ENCODE results near the gene APLF. TPM values are rescaled to one million over a fixed set of nuclear protein-coding genes. Genes with fewer than 3 reads are reported as not detected.

Gene APLF
- total and polyA plus RNA-seq, 2 of the 8 experiments (the other 6 are each of a cell fraction or from before 2014, with no cell fraction given) = 4.4 to 7.3 TPM

DNA sequence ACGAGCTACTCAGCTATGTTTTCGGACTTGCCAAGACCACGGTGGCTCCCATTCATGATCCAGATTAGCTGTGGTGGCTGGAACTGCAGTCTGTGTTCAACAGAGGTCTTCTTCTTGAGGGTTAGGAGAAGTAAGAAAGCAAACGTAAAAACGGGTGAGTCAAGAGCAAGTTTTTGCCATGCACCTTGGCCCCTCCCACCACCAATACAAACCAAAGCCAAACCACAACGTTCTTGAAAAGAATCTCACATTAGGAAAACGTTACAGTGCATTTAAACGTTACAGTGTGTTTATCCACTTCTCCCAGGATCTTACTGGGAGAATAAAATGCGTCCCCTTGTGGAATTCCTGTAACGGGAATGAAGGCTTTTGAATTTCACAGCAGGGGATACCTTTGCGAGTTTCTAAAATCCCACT, 1.0 kb upstream of the APLF start:
- Histone ChIP-seq H3K23me2 (ENCODE audit: low read depth, low read length) (peaks cover 2% of the 10 kb centered on the region; the same call in 1 of the 2 replicates), H4K5ac (ENCODE audit: insufficient read length, low read depth, low read length) (no peak overlapping the region), H2BK12ac (ENCODE audit: low read depth, low read length) (no peak overlapping the region), H4K20me1 (replicated peaks in 1 of 2; ENCODE audit: control insufficient read depth in 1 of 2, insufficient read depth in 2 of 2, low read length in 2 of 2) (no peaks in the 10 kb centered on the region), H3K9me3 (ENCODE audit: insufficient read depth in 2 of 2, low read depth in 1 of 2, low read length in 1 of 2) (no peaks in the 10 kb centered on the region), H3K4me3 (ENCODE audit: extremely low read depth in 1 of 4, insufficient read depth in 2 of 4, low read depth in 3 of 4, low read length in 4 of 4) (peak overlapping the region; percentile 84 to 95 (median 94)), H3K36me3 (ENCODE audit: control insufficient read depth in 2 of 4, insufficient read depth in 4 of 4, low read length in 3 of 4) (no peaks in the 10 kb centered on the region), H3K18ac (ENCODE audit: extremely low read depth, low read length) (no peak overlapping the region), H3K79me2 (ENCODE audit: control insufficient read depth in 1 of 2, insufficient read depth in 2 of 2, low read length in 2 of 2) (peaks cover 0 to 8% of the 10 kb centered on the region in 2 experiments; a peak in 1 of 4 replicates), H3K56ac (replicated peaks; ENCODE audit: insufficient read length, low read depth, low read length) (no peak overlapping the region), H2BK5ac (ENCODE audit: low read depth, low read length) (no peak overlapping the region), H3K27ac (ENCODE audit: low read depth, low read length) (no peak overlapping the region), H3K4me1 (replicated peaks in 1 of 4; ENCODE audit: control insufficient read depth in 3 of 4, insufficient read depth in 4 of 4, low read length in 3 of 4) (no peaks in the 10 kb centered on the region; a peak in 1 of 7 replicates), H2BK20ac (ENCODE audit: low read length) (no peak overlapping the region), H3K14ac (ENCODE audit: insufficient read length) (no peak overlapping the region), H2BK120ac (replicated peaks; ENCODE audit: low read depth, low read length) (no peak overlapping the region), H3K9ac (replicated peaks in 1 of 4; ENCODE audit: extremely low read depth in 1 of 4, low read depth in 3 of 4, low read length in 3 of 4) (no peak overlapping the region), H4K8ac (ENCODE audit: extremely low read depth, insufficient read depth, low read length) (no peak overlapping the region), H3K27me3 (replicated peaks in 1 of 4; ENCODE audit: control insufficient read depth in 3 of 4, extremely low read depth in 1 of 4, insufficient read depth in 3 of 4, low read length in 3 of 4) (no peaks in the 10 kb centered on the region), H3K4ac (replicated peaks; ENCODE audit: insufficient read length, low read depth, low read length) (no peak overlapping the region), H4K91ac (replicated peaks; ENCODE audit: insufficient read length, low read length) (no peak overlapping the region), H2BK15ac (ENCODE audit: low read length) (no peak overlapping the region), H2AK5ac (ENCODE audit: low read depth, low read length) (no peak overlapping the region), H2AFZ (ENCODE audit: low read length) (peak overlapping the region; percentile 97; the same call in 1 of the 2 replicates), H3K23ac (ENCODE audit: insufficient read length) (no peak overlapping the region), H3K79me1 (ENCODE audit: low read depth, low read length) (no peaks in the 10 kb centered on the region), H3K4me2 (ENCODE audit: insufficient read depth in 1 of 2, low read depth in 2 of 2, low read length in 2 of 2) (peak overlapping the region; percentile 80)
- ChIA-PET CTCF (ENCODE audit: partially characterized antibody) (interaction anchor here (0.6 to 5.8 kb wide), 19 partner anchors 8 to 595 kb away, joined by 3 to 46 read pairs (median 4); no protein-coding TSS in a partner anchor), POLR2A (ENCODE audit: partially characterized antibody) (interaction anchor here (0.9 to 2.1 kb wide), 4 partner anchors 177 to 441 kb away, joined by 3 to 8 read pairs (median 4); partner anchors contain the start of genes PNO1 and PROKR1)
- TF ChIP-seq USF2 (IDR thresholded peaks at IDR 0.05; ENCODE audit: low read length) (no peak), BACH1 (IDR thresholded peaks at IDR 0.05; ENCODE audit: low read length) (no peak), RFX5 (IDR thresholded peaks at IDR 0.05; ENCODE audit: borderline replicate concordance, low read depth, low read length) (no peak), PHF8 (conservative IDR thresholded peaks at IDR 0.05; ENCODE audit: low read depth, low read length) (no peak), HDAC6 (IDR thresholded peaks at IDR 0.05; ENCODE audit: low read depth, low read length) (no peak), CHD1 (IDR thresholded peaks at IDR 0.05; ENCODE audit: low read depth, low read length) (no peak), MAFK (IDR thresholded peaks at IDR 0.05; ENCODE audit: low read depth, low read length) (no peak), POLR2AphosphoS5 (IDR thresholded peaks at IDR 0.05; ENCODE audit: low read depth, low read length) (no peak)
- TF ChIP-seq, protein P1, sequence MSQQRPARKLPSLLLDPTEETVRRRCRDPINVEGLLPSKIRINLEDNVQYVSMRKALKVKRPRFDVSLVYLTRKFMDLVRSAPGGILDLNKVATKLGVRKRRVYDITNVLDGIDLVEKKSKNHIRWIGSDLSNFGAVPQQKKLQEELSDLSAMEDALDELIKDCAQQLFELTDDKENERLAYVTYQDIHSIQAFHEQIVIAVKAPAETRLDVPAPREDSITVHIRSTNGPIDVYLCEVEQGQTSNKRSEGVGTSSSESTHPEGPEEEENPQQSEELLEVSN (IDR thresholded peaks at IDR 0.05) = no peak
- 29% methylated on average over 11 of the region's 11 CpGs; no CpG with 5 or more reads in 1 of the 2 experiments for WGBS, 2 experiments (ENCODE audit: extremely low coverage in 1 of 2, insufficient coverage in 1 of 2, insufficient read length in 1 of 2, insufficient replicate concordance in 2 of 2, low coverage in 1 of 2, low lambda C conversion rate in 2 of 2, missing lambda C conversion rate in 1 of 2)
- FAIRE-seq (no peak), DNase-seq (ENCODE audit: low read depth in 1 of 2, low spot score in 2 of 2) (no peak)
